Measurements from ENCODE around the gene OPA3.

DNA sequence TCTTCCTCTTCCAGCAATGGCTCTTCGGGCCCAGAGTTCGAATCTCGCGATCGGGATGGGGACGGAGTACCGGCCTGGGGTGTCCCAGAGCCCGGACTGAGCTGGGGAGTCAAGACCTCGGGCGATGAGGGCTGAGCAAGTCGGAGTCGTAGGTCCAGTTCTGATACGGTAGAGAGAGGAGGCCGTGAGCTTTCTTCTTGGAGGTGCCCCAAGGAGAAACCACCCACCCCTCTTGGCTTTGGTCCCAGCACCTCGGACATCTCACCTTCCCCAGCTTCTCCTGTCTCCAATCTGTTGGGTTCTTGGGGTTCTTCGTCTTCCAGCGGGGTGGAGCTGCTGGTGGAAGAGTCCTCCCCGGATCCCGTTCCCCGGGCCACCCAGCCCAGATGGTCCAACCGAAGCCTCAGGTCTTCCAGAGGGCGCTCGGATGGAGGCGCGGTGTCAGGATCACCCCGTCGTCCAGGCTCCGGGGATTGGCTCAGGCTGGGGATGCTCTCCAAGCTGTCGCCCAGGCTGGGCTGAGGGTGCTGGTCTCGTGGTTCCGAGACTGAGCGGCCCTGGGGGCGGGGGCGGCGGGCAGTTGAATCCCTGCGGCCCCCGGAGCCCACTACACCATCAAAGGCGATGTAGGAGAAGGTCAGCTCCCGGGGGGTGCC is 90.2 kb downstream of the OPA3 start:
- TF ChIP-seq, protein P1, sequence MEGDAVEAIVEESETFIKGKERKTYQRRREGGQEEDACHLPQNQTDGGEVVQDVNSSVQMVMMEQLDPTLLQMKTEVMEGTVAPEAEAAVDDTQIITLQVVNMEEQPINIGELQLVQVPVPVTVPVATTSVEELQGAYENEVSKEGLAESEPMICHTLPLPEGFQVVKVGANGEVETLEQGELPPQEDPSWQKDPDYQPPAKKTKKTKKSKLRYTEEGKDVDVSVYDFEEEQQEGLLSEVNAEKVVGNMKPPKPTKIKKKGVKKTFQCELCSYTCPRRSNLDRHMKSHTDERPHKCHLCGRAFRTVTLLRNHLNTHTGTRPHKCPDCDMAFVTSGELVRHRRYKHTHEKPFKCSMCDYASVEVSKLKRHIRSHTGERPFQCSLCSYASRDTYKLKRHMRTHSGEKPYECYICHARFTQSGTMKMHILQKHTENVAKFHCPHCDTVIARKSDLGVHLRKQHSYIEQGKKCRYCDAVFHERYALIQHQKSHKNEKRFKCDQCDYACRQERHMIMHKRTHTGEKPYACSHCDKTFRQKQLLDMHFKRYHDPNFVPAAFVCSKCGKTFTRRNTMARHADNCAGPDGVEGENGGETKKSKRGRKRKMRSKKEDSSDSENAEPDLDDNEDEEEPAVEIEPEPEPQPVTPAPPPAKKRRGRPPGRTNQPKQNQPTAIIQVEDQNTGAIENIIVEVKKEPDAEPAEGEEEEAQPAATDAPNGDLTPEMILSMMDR (IDR thresholded peaks at IDR 0.05) = no peak
- no peak for TF ChIP-seq ZBTB43 (CRISPR knock-in tag; IDR thresholded peaks at IDR 0.05)
- TF ChIP-seq CBFB (CRISPR knock-in tag; IDR thresholded peaks at IDR 0.05; ENCODE audit: low read depth) = no peak
- TF ChIP-seq IRF1 (CRISPR knock-in tag; IDR thresholded peaks at IDR 0.05) = no peak
- TF ChIP-seq SP1 (CRISPR knock-in tag; conservative IDR thresholded peaks at IDR 0.05) = no peak
- no peak for TF ChIP-seq ATF3 (CRISPR knock-in tag; conservative IDR thresholded peaks at IDR 0.05)
- no peak for TF ChIP-seq JUN (CRISPR knock-in tag; IDR thresholded peaks at IDR 0.05)
- TF ChIP-seq CREM (CRISPR knock-in tag; IDR thresholded peaks at IDR 0.05) = no peak
- no peak for TF ChIP-seq HMGXB4 (CRISPR knock-in tag; IDR thresholded peaks at IDR 0.05)

Measured in WTC11 (cell line).